GM12878 (cell line): Measurements from ENCODE around the gene MPHOSPH6.

ENCODE experiments used
- EP300 ChIP-seq, 2 experiments: fragments of 150-350 bp in 1 of 2; IDR thresholded peaks; 2 replicates each; pipeline ENCODE4 v1.6.1; 2011 to 2012; ENCODE audit warnings: low read depth in 2 of 2, low read length in 2 of 2, borderline replicate concordance in 1 of 2, improper control_type of control experiment in 1 of 2, inconsistent platforms in 1 of 2; ENCODE audit not compliant: control insufficient read depth in 1 of 2
- MEF2A ChIP-seq: IDR thresholded peaks from 2 replicates; pipeline ENCODE4 v1.6.1; 2011; ENCODE audit warnings: low read depth, mild to moderate bottlenecking, low read length, moderate library complexity; ENCODE audit not compliant: insufficient read depth
- POLR2A ChIP-seq: IDR thresholded peaks from 2 replicates; pipeline ENCODE4 v1.6.1; 2011; ENCODE audit warnings: low read depth, mild to moderate bottlenecking, low read length

GRCh38 chr16:82149536-82149935, 20.5 kb downstream of the MPHOSPH6 start:
- TF ChIP-seq EP300 (IDR thresholded peaks at IDR 0.05; ENCODE audit: borderline replicate concordance in 1 of 2, control insufficient read depth in 1 of 2, low read depth in 2 of 2, low read length in 2 of 2) = no peak
- no peak for TF ChIP-seq MEF2A
- TF ChIP-seq POLR2A = no peak
